Measurements from ENCODE around the gene HSD17B12.

HSD17B12 gene

GRCh38 chr11:43879789-43880639 lies 199.5 kb downstream of the HSD17B12 start:
- DNase-seq (ENCODE audit: insufficient read length, low spot score) (no peak), FAIRE-seq (no peak)
- TF ChIP-seq CTCF (IDR thresholded peaks at IDR 0.05; ENCODE audit: insufficient read depth, missing control alignments): no peak

GRCh38 chr11:43880640-43881159 lies 200.2 kb downstream of the HSD17B12 start, which contains the start of gene ALKBH3:
Gene ALKBH3 (plus strand): TSS chr11:43880831. CDS start chr11:43882653, 1,822 bp downstream.
- peak; percentile 36 for DNase-seq (ENCODE audit: insufficient read length, low spot score)
- no peak for FAIRE-seq

DNA sequence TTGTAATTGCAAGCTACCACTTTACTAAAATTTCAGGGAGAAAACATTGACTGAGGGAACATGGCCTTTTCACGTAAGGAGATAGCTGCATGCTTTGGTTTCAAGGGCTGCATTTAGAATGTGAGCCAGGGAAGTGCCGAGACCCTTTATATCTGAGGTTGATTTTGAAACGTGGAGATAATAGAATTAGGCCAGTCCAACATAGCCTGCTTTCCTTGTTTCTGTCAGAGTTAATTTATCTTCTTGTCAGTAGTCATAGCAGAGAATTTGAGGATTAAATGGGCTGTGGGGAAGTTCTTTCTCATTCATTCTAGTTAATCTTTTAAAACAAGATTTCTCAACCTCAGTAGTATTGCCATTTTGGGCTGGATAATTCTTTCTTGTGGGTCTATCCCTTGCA lies 212.3 kb downstream of the HSD17B12 start:
- TF ChIP-seq CTCF (IDR thresholded peaks at IDR 0.05; ENCODE audit: insufficient read depth, missing control alignments): no peak
- no peak for DNase-seq (ENCODE audit: insufficient read length, low spot score)
- no peak for FAIRE-seq

More at GRCh38 chr11:43880640-43881159, 200.2 kb downstream of the HSD17B12 start, which contains the start of gene ALKBH3:
- no peak for TF ChIP-seq CTCF (IDR thresholded peaks at IDR 0.05; ENCODE audit: insufficient read depth, missing control alignments)

DNA sequence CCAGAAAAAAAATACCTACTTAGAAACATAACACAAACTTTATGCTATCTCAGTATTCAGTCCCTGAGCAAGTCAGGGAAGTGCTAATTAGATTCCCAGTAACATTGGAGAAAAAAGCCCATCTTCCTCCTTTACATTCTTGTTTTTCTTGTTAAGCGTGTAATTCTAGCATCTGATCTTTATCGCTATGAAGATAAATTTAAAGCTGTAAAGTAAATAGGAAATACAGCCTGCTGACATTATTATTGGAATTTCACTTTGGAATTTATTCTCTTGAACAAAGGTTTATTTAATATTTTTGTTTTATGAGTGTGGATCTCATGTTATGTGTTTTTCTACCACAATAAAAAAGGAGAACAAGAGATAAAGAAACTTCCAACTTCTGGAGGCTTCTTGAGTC lies 214.0 kb downstream of the HSD17B12 start:
- TF ChIP-seq CTCF (IDR thresholded peaks at IDR 0.05; ENCODE audit: insufficient read depth, missing control alignments): no peak

DNA sequence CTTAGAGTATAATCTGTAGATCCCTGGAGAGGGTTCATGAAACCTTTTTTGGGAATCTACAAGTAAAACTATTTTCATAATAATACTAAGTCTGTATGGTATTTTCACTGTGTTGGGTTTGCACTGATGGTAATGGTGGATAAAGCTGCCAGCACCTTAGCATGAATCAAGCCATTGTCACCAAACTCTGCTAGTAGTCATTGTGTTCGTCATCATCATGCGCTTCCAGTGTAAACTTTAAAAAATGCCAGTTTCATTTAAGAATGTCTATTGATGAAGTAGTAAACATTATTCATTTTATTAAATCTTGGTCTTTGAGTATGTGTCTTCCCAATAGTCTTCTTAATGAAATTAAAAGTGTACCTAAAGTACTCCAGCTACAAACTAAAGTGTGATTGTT lies 215.1 kb downstream of the HSD17B12 start:
- DNase-seq (ENCODE audit: insufficient read length, low spot score) (no peak), FAIRE-seq (no peak)
- TF ChIP-seq CTCF (IDR thresholded peaks at IDR 0.05; ENCODE audit: insufficient read depth, missing control alignments): no peak

More for the DNA sequence above, 214.0 kb downstream of the HSD17B12 start:
- no peak for DNase-seq (ENCODE audit: insufficient read length, low spot score)
- no peak for FAIRE-seq

- FAIRE-seq: no peak
- DNase-seq (ENCODE audit: insufficient read length, low spot score): no peak
- TF ChIP-seq CTCF (IDR thresholded peaks at IDR 0.05; ENCODE audit: insufficient read depth, missing control alignments): no peak
Observed at GRCh38 chr11:43898574-43898973, 218.0 kb downstream of the HSD17B12 start.

DNA sequence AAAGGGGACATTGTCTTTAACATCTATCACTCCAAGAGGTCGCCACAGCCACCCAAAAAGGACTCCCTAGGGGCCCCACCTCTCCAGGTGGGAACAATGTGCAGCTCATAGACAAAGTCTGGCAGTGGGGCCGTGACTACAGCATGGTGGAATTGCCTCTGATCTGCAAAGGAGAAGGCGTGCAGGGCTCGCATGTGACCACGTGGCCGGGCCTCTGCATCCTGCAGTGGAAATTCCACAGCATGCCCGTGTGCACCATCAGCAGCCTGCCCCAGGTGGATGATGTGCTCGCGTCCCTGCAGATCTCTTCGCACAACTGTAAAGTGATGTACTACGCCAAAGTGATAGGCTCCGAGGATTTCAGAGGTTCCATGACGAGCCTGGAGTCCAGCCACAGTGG lies 218.6 kb downstream of the HSD17B12 start:
- FAIRE-seq (no peak), DNase-seq (ENCODE audit: insufficient read length, low spot score) (no peak)
- TF ChIP-seq CTCF (IDR thresholded peaks at IDR 0.05; ENCODE audit: insufficient read depth, missing control alignments): no peak
